Left kidney (tissue), 2 donors: ENCODE data around the gene DOCK7. TPM values are rescaled to one million over a fixed set of nuclear protein-coding genes. Genes with fewer than 3 reads are reported as not detected.
"Not testable (repeated sequence)": the region's sequence is repeated elsewhere in the genome, so short reads cannot be mapped to it uniquely, and the experiment has no call there.

ENCODE experiments used
- DNase-seq: peaks from one replicate; pipeline ENCODE4 v3.0.0-alpha.2; 2013
- polyA plus RNA-seq: library from polyadenylated mRNA; unstranded; fragments of 120-200 nt; gene quantifications from one replicate; pipeline ENCODE4 v1.2.1, GENCODE V29; 2013; ENCODE audit not compliant: insufficient read length

The DOCK7 gene
- polyA plus RNA-seq, 1 donor = 74.6 TPM

DNA sequence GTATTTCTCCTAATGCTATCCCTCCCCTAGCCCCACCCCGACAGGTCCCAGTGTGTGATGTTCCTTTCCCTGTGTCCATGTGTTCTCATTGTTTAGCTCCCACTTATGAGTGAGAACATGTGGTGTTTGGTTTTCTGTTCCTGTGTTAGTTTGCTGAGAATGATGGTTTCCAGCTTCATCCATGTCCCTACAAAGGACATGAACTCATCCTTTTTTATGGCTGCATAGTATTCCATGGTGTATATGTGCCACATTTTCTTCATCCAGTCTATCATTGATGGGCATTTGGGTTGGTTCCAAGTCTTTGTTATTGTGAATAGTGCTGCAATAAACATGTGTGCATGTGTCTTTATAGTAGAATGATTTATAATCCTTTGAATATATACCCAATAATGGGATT, 77.6 kb downstream of the DOCK7 start:
- DNase-seq = not testable (repeated sequence)

GRCh38 chr1:62608905-62609304, 79.3 kb downstream of the DOCK7 start:
- no peak for DNase-seq

DNA sequence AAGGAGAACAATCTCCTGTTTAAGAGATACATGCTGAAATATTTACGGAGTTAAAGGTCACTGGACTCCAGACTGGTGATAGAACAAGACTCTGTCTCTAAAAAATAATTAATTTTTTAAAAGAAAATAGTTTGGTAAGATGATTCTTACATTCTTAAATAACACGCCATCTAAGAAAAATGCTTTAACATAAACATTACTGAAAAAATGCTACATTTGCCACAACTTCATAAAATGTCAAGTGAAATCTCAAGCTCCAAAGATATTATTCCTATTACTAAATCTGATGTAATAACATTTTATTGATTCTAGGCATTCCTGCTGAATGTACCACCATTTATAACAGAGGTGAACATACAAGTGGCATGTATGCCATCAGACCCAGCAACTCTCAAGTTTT, 86.7 kb downstream of the DOCK7 start:
- DNase-seq = no peak

DNA sequence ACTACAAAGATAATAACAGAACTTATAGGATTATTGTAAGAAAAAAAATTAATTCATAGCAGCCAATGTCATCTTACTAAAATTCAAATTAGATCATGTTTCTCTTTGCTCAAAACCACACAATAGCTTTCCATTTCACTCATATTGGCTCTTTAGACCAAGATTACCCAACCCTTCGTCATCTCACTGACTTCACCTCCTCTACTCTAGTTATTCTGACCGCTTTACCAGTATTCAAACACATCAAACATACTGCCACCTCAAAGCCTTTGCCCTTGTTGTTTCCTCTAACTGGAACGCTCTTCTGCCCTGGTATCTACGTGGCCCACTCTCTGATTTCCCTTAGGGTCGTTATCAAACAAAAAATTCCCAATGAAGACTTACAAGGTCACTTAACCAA, 89.1 kb downstream of the DOCK7 start:
- no peak for DNase-seq

GRCh38 chr1:62597281-62597680, 90.9 kb downstream of the DOCK7 start, which contains the start of gene ANGPTL3:
Gene ANGPTL3 (plus strand): TSS chr1:62597520. CDS start chr1:62597567, 47 bp downstream.
- DNase-seq = no peak

DNA sequence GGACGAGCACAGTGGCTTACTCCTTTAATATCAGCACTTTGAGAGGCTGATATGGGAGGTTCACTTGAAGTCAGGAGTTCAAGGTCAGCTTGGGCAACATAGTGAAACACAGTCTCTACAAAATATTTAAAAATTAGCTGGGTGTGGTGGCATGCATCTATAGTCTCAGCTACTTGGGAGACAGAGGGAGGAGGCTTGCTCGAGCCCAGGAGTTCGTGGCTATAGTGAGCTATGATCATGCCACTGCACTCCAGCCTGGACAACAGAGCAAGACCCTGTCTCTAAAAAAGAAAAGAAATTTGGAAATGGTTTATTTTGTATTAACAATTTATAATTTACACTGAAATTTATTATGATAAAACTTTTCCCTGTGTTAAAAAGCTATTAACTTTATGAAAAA, 92.5 kb downstream of the DOCK7 start:
- no peak for DNase-seq

GRCh38 chr1:62593825-62594394, 94.3 kb downstream of the DOCK7 start:
- no peak for DNase-seq

DNA sequence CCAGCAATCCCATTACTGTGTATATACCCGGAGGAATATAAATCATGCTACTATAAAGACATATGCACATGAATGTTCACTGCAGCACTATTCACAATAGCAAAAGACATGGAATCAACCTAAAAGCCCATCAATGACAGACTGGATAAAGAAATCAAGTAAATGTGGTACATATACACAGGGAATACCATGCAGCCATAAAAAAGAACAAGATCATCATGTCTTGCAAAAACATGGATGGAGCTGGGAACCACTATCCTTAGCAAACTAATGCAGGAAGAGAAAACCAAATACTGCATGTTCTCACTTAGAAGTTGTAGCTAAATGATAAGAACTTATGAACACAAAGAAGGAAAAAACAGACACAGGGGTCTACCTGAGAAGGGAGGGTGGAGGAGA, 97.2 kb downstream of the DOCK7 start:
- DNase-seq = no peak

DNA sequence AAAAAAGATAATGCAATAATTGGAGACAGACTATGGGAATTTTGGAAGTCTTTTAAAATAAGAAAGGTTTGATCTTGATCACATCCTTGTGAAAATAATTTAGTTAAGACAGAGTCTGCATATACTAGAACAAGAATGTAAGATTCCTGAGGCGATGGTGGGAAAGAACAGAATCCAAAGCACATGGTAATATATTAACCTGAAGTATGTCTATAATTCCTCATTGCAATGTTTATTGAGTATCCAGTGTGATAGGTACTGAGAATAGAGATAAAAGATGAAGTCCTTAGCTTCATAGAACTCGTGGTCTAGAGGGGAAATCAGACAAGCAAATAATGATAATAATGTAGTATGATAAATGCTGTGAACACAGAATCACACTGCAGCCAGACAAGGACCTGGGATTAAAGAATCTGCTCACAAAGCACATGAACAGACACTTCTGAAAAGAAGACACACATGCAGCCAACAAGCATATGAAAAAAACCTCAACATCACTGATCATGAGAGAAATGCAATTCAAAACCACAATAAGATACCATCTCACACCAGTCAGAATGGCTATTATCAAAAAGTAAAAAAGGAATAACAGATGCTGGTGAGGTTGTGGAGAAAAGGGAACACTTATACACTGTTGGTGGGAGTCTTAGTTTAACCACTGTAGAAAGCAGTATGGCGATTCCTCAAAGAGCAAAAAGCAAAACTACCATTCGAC, 97.8 kb downstream of the DOCK7 start:
- no peak for DNase-seq

- DNase-seq = no peak
Observed at GRCh38 chr1:62589321-62589720, 98.9 kb downstream of the DOCK7 start.

DNA sequence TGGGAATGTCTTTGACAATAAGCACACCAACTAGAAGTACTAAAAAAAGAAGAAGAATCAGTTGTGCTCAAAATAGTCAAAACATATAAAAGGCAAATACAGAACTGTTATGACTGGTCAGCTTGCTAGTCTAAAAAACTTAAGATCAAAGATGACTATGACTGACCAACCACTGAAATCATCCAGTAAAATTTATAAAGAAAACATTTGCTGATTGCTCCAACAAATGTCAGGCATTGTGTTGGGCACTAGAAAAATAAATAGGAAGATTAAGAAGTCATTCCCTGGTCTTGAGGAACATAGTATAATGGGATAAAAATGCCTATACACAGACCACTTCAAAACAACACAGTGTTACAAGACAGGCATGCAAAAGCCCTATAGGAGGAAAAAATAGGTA, 100.2 kb downstream of the DOCK7 start:
- DNase-seq = no peak

DNA sequence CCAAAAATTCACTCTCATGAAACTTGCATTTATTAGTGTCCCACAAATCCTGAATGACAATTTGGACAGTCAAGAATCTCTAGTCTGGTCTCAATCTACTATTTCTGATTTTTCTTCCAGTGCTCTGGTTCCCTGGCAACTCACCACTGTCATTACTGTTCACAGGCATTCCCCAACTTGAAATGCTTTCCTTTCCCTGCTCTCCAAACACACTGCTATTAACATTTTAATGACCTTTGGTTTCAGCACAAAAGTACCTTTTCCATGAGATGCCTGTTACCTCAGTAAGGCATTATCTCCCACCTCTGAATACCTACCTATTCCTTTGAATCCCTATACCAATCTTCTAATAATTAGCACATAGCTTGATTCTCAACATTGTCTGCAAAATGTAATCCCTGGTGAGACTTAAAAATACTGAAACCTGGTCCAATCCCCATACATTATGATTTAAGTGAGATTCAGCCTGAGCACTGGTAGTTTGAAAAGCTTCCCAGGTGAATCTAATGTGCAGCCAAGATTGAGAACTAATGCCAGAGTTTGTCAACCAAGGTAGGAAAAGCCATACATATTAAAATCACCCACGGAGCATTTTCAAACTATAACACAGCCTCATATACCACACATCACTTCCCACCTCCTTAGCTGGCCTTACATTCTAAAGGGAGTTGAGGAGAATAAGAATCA, 102.6 kb downstream of the DOCK7 start:
- no peak for DNase-seq

- DNase-seq = no peak
Observed at GRCh38 chr1:62573675-62574074, 114.5 kb downstream of the DOCK7 start.

GRCh38 chr1:62572476-62572875, 115.7 kb downstream of the DOCK7 start:
- DNase-seq = no peak

DNA sequence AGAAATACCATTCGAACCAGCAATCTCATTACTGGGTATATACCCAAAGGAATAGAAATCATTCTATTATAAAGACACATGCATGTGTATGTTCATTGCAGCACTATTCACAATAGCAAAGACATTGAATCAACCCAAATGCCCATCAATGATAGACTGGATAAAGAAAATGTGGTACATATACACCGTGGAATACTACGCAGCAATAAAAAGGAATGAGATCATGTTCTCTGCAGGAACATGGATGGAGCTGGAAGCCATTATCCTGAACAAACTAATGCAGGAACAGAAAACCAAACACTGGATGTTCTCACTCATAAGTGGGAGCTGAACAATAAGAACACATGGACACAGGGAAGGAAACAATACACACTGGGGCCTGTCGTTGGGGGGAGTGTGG, 116.7 kb downstream of the DOCK7 start:
- DNase-seq = not testable (repeated sequence)

- DNase-seq = not testable (repeated sequence)
Observed at GRCh38 chr1:62567926-62568325, 120.3 kb downstream of the DOCK7 start.

DNA sequence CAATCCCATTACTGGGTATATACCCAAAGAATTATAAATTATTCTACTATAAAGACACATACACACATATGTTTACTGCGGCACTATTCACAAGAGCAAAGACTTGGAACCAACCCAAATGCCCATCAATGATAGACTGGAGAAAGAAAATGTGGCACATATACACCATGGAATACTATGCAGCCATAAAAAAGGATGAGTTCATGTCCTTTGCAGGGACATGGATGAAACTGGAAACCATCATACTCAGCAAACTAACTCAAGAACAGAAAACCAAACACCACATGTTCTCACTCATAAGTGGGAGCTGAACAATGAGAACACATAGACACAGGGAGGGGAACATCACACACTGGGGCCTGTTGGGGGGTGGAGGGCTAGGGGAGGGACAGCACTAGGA, 121.0 kb downstream of the DOCK7 start:
- not testable (repeated sequence) for DNase-seq

DNA sequence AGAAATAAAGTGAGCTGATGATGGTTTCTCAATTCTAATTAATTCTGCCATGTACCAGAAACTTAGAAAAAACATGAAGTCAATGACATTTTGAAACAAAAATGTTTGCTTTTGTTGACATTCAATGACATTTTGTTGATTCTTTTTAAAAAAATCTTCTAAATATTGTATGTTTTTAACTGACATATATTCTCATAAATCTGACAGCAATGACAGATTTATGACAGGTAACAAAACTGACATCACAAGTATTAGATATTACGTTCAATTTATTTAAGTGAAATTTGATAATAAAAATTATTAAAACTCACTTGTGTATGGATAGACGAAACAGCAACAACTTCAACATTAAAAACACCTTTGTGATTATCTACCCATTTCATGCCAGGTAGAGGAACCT, 126.9 kb downstream of the DOCK7 start:
- no peak for DNase-seq

DNA sequence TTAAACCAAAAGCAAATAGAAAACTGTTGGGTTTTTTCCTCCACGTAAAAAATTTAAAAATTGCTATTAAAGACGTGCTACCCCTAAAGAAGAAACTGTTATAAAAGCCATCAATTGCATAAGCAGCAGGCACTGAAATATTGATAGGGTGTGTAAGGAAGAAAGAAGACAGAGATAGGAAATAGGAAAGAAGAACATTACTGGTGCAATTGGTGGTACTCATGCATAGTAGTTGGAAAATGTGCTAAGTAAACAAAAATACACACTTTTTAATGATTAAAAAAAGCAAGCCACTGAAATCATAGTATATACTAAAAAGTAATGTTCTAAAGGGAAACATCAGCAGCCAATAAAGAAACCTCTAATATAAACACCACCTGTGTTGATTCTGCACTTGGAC, 143.6 kb downstream of the DOCK7 start:
- no peak for DNase-seq

GRCh38 chr1:62541048-62541447, 147.1 kb downstream of the DOCK7 start:
- DNase-seq = no peak

- no peak for DNase-seq
Observed at GRCh38 chr1:62539028-62539447, 149.1 kb downstream of the DOCK7 start.

- DNase-seq = no peak
Observed at GRCh38 chr1:62536865-62537264, 151.3 kb downstream of the DOCK7 start.

GRCh38 chr1:62530516-62531154, 157.6 kb downstream of the DOCK7 start:
- DNase-seq = peak; percentile 21
